Measurements from ENCODE around the gene OR4D2.
A peak's percentile ranks its signal among the peaks of the same experiment; 100 is the strongest.

OR4D2 gene

GRCh38 chr17:58207451-58207850 is 40.7 kb downstream of the OR4D2 start:
- no peak for DNase-seq (ENCODE audit: low read depth in 2 of 3, low spot score in 2 of 3)

GRCh38 chr17:58208344-58208743 is 41.6 kb downstream of the OR4D2 start:
- DNase-seq (ENCODE audit: low read depth in 2 of 3, low spot score in 2 of 3): no peak

- DNase-seq (ENCODE audit: low read depth in 2 of 3, low spot score in 2 of 3): no peak
Measured at GRCh38 chr17:58210922-58211321, 44.1 kb downstream of the OR4D2 start.

GRCh38 chr17:58215685-58216084 is 48.9 kb downstream of the OR4D2 start:
- DNase-seq (ENCODE audit: low read depth in 2 of 3, low spot score in 2 of 3): no peak

GRCh38 chr17:58217766-58218165 is 51.0 kb downstream of the OR4D2 start:
- no peak for DNase-seq (ENCODE audit: low read depth in 2 of 3, low spot score in 2 of 3)

GRCh38 chr17:58219007-58219788 is 52.4 kb downstream of the OR4D2 start, which contains the start of gene MKS1:
Gene MKS1, minus strand, starts transcription at chr17:58219255. Its CDS starts 25 bp downstream, at chr17:58219230.
- DNase-seq (ENCODE audit: low read depth in 2 of 3, low spot score in 2 of 3): peak; percentile 90 to 94 (median 91)

GRCh38 chr17:58219789-58220183 is 53.0 kb downstream of the OR4D2 start:
- DNase-seq (ENCODE audit: low read depth in 2 of 3, low spot score in 2 of 3): no peak

Data from activated CD8-positive, alpha-beta memory T cell treated with anti-CD3 and anti-CD28 coated beads for 48 hours (primary cell).